PC-9 (cell line): Measurements from ENCODE around the gene PIK3R5.

Experiments used
- EZH2 ChIP-seq: fragments of 200-600 bp; sonication (generic); IDR thresholded peaks from 2 replicates; pipeline ENCODE4 v1.8.0; 2017; ENCODE audit warnings: antibody characterized with exemption, low read depth
- TF ChIP-seq, protein P1 (sequence below): fragments of 200-600 bp; sonication (generic); conservative IDR thresholded peaks from 2 replicates; pipeline ENCODE4 v1.6.1; 2017; ENCODE audit warnings: mixed run types, antibody characterized with exemption, mild to moderate bottlenecking, moderate library complexity

DNA sequence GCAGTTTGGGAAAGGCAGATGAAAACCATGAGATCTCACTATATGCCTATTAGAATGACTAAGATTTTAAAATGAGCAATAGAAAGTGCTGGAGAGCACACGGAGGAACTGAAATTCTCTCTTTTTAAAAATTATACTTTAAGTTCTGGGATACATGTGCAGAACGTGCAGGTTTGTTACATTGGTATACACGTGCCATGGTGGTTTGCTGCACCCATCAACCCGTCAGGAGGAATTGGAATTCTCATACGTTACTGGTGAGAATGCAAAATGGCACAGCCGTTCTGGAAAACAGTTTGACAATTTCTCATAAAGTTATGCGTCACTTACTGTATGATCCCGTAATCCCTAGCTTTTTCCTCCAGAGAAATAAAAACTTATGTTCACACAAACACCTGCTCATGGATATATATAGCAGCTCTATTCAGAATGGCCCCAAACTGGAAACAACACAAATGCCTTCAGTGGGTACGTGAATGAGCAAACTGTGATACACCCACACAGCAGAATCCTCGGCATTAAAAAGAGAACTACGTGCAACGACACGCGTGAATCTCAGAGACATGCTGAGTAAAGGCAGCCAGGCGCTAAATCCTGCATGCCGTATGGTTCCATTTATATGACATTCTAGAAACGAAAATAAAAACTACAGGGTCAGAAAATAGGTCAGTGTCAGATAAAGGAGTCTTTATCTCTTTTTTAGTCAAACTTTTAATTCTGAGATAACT is 109.9 kb downstream of the PIK3R5 start:
- TF ChIP-seq, protein P1, sequence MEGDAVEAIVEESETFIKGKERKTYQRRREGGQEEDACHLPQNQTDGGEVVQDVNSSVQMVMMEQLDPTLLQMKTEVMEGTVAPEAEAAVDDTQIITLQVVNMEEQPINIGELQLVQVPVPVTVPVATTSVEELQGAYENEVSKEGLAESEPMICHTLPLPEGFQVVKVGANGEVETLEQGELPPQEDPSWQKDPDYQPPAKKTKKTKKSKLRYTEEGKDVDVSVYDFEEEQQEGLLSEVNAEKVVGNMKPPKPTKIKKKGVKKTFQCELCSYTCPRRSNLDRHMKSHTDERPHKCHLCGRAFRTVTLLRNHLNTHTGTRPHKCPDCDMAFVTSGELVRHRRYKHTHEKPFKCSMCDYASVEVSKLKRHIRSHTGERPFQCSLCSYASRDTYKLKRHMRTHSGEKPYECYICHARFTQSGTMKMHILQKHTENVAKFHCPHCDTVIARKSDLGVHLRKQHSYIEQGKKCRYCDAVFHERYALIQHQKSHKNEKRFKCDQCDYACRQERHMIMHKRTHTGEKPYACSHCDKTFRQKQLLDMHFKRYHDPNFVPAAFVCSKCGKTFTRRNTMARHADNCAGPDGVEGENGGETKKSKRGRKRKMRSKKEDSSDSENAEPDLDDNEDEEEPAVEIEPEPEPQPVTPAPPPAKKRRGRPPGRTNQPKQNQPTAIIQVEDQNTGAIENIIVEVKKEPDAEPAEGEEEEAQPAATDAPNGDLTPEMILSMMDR = no peak
- TF ChIP-seq EZH2 = no peak
